ENCODE results near the gene REEP5.

DNA sequence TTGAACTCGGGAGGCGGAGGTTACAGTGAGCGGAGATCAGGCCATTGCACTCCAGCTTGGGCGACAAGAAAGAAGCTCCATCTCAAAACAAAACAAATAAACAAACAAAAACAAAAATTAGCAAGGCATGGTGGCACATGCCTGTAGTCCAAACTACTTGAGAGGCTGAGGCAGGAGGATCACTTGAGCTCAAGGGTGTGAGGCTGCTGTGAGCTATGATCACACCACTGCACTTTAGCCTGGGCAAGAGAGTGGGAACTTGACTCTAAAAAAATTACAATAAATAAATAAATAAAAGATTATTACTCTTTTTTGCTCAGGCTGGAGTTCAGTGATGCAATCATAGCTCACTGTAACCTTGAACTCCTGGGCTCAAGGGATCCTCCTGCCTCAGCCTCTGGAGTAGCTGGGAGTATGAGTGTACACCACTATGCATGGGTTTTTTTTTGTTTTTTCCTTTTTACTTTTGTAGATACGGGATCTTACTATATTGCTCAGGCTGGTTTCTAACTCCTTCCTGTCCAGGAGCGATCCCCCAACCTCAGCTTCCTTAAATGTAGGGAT, 45.6 kb upstream of the REEP5 start:
- TF ChIP-seq, protein P1, sequence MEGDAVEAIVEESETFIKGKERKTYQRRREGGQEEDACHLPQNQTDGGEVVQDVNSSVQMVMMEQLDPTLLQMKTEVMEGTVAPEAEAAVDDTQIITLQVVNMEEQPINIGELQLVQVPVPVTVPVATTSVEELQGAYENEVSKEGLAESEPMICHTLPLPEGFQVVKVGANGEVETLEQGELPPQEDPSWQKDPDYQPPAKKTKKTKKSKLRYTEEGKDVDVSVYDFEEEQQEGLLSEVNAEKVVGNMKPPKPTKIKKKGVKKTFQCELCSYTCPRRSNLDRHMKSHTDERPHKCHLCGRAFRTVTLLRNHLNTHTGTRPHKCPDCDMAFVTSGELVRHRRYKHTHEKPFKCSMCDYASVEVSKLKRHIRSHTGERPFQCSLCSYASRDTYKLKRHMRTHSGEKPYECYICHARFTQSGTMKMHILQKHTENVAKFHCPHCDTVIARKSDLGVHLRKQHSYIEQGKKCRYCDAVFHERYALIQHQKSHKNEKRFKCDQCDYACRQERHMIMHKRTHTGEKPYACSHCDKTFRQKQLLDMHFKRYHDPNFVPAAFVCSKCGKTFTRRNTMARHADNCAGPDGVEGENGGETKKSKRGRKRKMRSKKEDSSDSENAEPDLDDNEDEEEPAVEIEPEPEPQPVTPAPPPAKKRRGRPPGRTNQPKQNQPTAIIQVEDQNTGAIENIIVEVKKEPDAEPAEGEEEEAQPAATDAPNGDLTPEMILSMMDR (optimal IDR thresholded peaks at IDR 0.05 in 1 of 3, IDR thresholded peaks at IDR 0.05 in 1 of 3, conservative IDR thresholded peaks at IDR 0.05 in 1 of 3; ENCODE audit: extremely low read depth in 1 of 3, insufficient read depth in 2 of 3, low read length in 3 of 3), result no peak
- no peak for TF ChIP-seq EZH2 (IDR thresholded peaks at IDR 0.05; ENCODE audit: low read length)

Measured in keratinocyte (primary cell).